GOT3 (cell line): ENCODE measurements around the gene GGT1.
"Not testable (repeated sequence)": the region's sequence is repeated elsewhere in the genome, so short reads cannot be mapped to it uniquely, and the experiment has no call there.

Experiments
- DNase-seq: peaks from one replicate; lab custom pipeline; 2025; ENCODE audit warnings: mixed read lengths; lab: John Stamatoyannopoulos, UW

The GGT1 gene

DNA sequence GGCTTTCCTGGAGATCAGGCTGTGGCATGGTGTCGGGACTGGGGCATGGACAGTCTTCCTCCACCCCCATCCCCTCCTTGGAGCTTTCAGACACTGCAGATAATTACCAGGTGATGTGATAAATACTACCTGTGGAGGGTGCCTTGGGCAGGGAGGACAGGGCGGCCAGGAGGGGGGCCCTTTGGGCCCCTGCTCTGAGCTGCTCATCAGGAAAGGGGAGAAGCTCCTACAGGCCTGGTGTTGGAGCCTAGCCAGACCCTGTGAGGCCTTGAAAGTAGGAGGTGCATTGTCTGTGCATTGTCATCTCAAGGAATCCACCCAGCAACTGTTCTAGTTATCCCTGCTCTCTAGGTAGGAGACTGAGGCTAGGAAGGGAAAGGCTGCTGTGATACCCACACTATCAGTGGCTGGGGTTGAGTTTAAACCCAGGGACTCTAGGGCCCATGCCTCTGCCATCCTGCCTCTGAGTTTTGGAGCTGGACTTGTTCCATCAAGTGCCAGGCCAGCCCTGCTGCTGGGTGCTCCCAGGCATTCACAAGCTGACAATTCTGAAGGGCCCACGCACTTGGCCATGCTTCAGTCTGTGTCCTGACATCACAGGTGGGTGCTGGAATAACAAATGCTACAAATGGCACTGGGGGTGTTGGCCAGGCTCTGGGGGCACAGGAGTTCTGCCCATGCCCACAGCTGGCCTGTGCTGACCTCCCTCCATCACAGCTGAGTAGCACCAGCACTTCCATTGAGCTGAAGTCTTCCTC, 2.9 kb upstream of the GGT1 start:
- not testable (repeated sequence) for DNase-seq

DNA sequence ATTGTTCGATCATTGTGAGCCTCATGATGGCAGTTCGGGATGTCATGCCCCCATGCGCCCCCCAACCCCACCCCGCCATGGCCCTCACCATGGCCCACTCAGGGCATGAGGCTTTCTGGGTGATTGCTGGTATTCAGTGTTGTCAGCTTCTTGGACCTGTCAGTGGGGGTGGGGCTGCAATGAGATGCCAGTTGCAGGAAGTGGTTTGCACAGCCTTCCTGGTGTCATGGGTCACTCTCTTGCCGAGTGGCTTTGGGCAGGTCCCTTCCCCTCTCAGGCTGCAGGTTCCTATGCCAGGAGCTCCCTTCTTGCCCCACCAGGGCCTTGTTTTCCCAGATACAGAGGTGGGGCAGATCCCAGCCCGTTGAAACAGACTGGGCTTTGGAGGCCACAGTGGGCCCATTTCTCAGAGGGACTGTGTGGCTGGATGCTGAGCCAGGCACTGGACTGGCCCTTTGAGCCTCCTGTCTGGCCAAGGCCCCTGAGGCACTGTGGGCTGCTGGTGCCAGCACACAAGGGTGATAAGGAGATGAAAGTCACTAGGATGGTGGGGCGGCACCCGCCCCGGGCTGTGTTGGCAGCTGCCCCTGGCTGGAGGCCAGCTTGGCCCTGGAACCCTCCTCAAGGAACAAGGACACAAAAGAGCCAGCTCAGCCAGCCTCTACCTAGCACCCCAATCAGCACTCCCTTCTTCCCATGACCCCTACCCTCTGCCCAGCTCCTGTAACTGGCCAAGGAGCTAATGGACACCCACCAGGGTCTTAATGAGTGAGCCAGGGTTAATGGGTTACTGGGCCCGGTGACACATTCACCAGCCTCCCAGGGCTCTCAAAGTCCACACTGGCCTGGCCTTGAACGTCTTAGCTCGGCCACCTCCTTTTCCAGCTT, 1.5 kb upstream of the GGT1 start:
- DNase-seq = no peak

DNA sequence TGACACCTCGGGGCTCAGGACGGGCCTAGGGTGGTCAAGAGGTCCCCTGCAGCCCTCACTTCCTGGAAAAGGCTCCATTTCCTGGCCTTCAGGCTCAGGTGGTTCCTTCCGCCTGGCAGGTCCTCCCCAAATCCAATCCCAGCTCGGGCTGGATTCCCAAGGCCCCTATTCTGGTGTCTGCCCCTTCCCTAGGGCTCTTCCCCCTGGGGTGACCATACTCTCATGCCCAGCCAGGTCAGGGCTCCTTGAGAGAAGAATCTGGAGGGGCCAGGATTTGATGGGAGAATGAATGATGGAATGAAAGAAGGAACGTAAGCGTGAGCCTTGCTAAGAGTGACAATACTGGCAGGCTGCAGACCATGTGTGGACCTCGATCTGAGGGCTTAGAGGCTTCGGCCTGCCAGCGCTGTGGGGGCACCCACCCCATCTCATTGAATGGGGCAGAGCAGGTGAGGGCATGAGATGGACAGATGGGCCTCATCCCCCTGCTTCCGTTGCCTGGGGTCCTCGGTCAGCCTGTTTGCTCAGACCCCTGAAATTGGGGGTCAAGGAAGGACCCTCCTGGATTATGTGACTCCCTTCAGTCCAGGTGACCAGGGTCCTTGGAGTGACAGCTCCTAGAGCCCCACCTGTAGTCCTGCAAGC, 766 bp upstream of the GGT1 start:
- not testable (repeated sequence) for DNase-seq

DNA sequence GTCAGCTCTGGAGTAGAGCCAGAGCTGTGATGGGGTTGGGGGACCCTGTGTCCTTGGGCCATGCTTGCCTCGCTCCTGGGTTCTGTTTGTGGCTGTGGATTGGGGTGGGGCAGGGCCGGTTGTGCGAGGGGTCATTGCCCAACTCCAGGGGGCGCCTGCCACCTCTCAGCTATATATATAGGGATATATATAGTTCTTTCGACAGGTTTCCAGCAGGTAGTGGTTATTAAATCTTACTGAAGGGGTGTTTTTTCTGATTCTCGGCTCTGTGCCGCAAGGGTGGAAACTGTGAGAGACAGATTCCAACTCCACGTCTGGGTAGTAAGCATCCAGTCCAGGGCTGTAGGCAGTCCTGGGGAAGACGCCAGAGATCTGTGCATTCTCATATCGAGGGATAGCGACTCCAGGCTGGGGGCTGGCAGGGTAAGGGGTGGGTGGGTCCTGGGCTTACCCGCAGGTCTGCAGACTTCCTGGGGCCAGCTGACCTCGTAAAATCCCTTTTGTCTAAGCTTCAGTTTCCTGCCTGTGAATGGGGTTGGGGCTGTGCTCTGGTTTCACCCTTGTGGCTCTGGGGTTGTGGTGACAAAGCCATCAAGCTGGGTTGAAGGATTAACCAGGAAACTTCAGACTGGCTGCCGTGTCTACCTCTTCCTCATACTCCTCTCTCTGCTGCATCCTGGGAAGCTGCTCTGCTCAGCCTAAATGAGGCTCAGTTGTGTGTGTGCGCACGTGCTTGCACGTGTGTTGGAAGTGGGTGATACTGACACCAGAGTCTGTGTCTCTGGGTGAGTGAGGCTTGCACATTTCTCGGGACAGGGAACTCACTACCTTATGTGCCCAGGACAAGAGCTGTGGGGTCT, 1.0 kb downstream of the GGT1 start:
- not testable (repeated sequence) for DNase-seq

DNA sequence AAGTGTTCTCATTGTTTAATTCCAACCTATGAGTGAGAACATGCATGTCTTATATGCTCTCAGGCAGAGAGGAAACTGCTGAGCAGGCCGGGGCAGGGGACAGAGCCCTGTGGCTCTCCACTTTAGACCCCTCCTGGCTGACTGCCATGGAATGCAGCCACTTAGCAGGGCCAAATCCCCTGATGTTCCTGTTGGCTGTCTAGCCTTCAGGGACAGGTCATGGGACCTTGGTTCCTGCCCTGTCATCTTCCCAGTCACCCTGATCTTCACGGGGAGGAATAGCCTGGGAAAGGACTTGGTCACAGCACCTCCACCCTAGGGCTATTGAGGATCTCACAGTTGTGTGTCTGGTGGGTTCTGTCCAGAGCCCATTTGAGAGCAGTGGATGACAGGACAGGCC, 3.3 kb downstream of the GGT1 start:
- DNase-seq = not testable (repeated sequence)

DNA sequence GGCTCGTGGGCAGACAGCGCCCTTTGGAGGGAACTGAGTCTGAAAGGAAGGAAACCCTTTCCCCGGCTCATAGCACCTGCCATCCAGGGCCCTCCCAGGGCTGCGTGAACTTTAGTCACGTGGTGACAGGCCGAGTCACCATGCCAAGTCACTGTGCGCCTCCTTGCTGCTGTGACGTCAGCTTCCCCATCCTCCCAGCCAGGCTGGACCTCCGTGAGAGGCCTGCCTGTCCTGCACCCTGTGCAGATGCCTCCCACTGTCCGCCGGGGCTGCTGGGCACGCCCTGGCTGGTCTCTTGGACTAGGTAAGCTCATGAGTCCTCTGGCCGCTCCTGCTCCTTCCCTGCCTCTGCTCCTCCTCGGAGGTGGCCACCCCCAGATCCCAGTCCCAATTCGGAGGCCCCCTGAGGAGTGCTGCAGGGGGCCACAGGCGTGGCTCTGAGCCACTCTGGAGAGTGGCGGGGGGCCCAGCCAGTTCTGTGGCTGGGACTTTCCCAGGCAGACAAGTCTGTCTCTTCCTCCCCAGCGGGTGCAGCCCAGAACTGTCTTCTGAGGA, 4.5 kb downstream of the GGT1 start:
- not testable (repeated sequence) for DNase-seq

DNA sequence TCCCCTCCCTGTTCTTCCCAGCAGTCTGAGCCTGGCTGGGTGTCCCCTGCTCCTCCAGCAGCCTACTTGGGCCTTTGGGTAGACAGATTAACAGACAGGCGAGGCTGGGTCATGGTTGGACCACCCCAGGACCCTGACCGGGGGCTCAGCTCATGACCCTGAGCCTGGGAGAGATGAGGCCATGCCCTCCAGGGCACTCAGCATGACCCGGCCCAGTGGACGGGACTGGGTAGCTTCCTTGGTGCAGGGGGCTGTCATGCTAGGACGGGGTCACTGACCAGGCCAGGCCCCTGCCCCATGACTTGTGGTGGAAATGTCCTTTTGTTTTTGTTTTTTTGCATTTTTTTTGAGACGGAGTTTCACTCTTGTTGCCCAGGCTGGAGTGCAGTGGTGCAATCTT, 5.3 kb downstream of the GGT1 start:
- DNase-seq = not testable (repeated sequence)

DNA sequence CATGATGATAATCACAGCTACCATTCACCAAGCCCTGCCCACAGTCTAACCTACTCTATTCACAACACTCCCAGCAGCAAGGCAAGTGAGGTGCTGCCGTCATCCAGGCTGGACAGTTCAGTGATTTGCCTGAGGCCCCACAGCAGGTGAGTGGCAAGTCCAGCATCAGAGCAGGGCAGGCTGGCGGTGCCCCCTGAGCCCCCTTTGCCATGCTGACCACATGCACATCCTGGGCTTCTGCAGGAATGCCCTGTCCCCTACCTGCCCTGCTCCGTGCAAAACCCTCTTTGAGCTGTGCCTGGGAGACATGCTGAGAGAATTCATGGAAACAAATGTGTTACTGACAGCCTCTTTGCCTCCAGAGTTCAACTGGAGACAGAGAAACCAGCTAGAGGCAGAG, 6.9 kb downstream of the GGT1 start:
- DNase-seq = not testable (repeated sequence)

DNA sequence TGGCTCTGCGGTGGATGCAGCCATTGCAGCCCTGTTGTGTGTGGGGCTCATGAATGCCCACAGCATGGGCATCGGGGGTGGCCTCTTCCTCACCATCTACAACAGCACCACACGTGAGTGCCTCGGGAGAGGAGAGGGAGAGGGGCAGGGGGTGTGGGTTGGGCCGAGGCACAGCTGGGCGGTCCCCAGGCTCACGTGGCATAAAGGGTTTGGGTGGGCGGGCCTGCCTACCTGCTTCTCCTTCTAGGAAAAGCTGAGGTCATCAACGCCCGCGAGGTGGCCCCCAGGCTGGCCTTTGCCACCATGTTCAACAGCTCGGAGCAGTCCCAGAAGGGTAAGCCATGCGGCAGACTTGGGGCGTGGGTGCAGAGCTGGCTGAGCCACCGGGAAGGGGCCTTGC, 11.8 kb downstream of the GGT1 start:
- DNase-seq = not testable (repeated sequence)

DNA sequence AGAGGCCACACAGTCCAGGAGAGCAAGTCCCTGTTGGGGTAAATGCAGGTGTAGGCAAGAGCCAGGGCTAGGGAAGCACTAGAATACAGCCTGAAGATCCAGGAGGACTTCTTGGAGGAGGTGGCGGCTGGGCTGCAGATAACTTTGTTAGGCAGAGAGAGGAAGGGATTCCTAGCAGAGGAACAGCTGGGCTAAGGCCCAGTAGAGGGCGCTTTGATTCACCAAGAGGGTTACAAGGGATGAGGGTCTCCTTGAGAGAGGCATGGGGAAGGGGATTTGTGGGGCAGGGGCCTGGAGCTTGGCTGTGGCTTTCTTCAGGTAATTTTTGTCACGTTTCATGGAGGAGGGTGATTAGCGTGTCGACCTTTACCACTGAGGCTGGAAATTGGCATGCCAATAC, 18.3 kb downstream of the GGT1 start:
- DNase-seq = not testable (repeated sequence)

DNA sequence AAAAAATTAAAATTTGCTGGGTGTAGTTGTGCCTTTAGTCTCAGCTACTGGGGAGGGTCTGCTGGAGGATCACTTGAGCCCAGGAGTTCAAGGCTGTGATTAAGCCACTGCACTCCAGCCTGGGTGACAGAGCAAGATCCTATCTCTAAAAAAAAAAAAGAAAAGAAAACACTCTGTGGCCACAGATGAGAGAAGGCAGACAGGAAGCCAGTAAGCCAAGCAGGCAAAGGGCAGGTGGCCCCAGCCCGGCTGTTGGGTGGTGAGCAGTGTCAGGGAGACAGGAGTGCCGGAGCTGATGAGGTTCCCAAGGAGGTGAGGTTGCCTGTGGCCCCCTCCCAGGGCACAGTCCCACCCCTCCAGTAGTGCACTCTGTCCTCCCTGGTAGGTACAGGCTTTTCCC, 19.6 kb downstream of the GGT1 start:
- DNase-seq = not testable (repeated sequence)

DNA sequence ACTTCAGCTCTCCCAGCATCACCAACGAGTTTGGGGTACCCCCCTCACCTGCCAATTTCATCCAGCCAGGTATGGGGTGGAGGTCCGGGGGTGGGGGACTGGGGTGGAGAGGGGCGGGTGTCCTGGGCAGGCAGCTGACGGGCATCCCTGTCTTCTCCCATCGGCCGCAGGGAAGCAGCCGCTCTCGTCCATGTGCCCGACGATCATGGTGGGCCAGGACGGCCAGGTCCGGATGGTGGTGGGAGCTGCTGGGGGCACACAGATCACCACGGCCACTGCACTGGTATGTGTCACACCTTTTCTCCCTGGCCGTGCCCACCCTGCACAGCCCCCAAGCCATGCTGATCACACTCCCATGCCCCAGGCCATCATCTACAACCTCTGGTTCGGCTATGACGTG, 24.9 kb downstream of the GGT1 start:
- DNase-seq = not testable (repeated sequence)

DNA sequence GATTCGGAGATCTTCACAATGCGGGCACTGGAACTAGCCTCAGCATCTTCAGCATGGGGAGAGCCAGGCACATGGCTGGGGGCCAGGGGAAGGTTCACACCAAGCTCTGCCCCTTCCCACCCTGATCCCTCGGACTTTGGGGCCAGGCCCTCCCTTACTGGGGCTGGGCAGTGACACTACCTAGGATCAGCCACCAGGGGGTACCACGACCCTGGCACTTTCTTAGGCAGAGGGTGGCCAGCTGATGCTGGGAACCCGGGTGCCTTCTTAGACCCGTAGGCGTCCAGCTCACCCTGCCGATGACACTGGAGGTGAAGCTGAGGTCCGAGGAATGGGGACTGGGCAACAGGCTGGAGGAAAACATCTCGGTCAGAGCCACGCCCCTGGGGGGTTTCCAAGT, 26.1 kb downstream of the GGT1 start:
- not testable (repeated sequence) for DNase-seq

DNA sequence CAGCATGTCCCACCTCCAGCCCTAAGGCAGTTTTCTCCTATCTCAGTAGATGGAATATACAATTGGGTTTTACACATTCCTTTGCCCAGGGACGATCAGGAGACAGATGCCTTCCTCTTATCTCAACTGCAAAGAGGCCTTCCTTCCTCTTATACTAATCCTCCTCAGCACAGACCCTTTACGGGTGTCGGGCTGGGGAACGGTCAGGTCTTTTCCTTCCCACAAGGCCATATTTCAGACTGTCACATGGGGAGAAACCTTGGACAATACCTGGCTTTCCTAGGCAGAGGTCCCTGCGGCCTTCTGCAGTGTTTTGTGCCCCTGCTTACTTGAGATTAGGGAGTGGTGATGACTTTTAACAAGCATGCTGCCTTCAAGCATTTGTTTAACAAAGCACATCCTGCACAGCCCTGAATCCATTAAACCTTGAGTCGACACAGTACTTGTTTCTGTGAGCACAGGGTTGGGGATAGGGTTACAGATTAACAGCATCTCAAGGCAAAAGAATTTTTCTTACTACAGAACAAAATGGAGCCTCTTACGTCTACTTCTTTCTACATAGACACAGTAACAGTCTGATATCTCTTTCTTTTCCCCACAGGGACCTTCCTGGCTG, 27.9 kb downstream of the GGT1 start:
- DNase-seq = not testable (repeated sequence)

DNA sequence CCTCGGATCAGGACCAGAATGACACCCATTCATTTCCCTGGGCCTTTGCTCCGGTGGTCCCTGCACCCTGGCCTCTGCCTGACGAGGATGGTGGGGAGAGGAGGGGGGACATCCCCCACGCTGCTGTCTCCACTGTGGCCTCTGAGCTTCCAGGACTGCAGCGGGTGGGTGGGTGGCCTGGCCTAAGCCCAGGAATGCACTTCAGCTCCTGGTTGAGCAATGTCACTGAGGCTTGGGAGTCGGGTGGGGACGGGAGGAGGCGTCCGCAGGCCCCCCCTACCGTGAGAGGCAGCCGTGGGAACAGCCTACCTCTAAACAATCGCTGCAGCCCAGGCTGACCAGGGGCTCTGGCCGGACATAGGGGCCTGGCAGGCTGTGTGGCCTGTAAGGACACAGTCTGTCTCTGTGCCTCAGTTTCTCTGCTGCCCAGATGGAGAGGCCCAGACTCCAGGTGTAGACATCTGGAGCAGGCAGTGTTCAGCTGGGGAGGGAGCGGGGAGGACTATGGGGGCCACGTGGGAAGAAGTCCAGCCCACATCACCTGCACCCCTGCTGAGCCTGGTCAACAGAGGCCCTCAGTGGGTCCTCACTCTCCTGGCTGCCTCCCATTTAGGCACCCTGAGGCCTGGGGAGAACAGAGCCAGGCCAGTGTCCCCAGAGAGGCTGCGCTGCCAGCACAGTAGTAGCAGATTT, 28.6 kb downstream of the GGT1 start:
- DNase-seq = not testable (repeated sequence)

DNA sequence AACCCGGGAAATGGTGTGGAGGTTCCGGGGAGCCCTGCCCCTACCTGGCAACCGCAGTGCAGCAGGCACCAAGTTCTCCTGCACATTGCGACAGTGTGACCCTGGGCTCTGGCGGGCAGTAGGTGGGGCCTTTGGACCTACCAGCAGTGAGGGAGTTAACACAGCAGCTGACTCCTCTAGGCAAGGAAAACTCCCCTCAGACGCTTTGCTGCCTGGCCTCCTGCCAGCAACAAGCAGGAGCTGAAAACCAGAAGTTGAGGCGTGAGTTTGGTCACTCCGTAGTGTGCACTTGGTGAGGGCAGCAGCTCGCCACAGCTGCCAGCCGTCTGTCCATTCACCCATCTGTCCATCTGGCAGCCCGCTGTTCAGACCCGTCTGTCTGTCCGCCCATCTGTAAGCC, 29.6 kb downstream of the GGT1 start:
- not testable (repeated sequence) for DNase-seq

DNA sequence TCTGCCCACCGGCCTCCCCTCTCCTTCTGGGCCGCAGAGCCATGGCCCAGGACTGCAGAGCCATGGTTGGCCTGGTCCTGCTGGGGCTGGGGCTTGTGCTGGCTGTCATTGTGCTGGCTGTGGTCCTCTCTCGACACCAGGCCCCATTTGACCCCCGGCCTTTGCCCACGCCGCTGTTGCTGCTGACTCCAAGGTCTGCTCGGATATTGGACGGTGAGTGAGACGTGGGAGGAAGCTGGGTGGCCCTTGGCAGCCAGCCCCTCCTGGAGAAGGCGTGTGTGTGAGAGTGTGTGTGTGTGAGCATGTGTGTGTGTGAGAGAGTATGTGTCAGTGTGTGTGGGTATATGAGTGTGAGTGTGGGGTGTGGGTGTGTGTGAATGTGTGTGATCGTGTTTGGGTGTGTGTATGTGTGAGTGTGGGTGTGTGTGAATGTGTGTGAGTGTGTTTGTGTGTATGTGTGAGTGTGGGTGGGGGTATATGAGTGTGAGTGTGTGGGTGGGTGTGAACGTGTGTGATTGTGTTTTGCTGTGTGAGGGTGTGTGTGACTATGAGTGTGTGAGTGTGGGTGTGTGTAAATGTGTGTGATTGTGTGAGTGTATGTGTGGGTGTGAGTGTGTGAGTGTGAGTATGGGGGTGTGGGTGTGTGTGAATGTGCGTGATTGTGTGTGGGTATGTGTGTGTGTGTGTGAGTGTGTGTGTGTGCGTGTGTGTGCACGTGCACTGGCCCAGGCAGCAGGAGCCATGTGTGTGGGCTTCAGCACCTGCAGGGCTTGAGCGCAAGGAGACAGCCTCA, 30.4 kb downstream of the GGT1 start:
- DNase-seq = not testable (repeated sequence)

DNA sequence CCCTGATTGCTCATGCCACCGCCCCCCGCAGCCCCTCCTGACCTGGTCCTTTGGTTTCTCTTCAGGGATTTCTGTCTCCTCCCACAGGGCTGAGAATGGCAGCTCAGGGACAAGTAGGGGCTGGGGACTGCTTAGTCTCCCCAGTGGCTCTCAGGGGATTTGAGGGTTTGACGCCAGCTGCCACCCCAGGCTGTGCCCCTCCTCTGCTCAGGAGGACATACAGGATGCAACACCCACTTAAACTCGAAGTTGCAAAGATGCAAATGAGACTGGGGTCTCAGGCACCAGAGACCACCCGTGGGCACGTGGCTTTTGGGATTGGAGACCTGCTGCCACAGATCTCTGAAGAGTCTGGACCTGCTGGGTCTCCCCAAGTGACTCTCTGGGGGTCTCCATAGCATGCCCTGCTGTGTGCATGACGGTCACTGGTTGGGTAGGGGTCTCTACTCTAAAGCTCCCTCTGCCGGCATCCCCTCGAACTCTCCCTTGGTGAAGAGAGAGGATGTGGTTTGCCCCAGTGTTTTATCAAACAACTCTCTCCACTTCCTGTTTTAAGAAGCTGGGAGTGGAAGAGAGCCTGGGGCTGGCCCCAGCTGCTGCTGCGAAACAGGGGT, 31.9 kb downstream of the GGT1 start:
- DNase-seq = not testable (repeated sequence)

DNA sequence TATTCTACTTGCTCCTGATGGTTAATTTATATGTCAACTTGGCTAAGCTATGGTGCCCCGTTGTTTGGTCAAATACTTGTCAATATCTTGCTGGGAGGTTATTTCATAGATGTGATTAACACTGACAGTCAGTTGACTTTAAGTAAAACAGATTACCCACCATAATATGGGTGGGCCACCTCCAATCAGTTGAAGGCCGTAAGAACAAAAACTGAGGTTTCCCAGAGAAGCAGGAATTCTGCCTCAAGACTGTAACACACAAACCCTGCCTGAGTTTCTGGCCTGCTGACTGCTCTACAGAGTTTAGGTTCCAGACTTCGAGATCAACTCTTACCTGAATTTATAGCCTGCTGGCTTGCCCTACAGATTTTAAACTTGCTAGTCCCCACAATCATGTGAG, 33.5 kb downstream of the GGT1 start:
- DNase-seq = not testable (repeated sequence)
